ENCODE measurements around the gene PIP5K1B. TPM values are rescaled to one million over a fixed set of nuclear protein-coding genes. Genes with fewer than 3 reads are reported as not detected.

The PIP5K1B gene
- total RNA-seq, 1 donor from 2014 or later, result 71.9 TPM

DNA sequence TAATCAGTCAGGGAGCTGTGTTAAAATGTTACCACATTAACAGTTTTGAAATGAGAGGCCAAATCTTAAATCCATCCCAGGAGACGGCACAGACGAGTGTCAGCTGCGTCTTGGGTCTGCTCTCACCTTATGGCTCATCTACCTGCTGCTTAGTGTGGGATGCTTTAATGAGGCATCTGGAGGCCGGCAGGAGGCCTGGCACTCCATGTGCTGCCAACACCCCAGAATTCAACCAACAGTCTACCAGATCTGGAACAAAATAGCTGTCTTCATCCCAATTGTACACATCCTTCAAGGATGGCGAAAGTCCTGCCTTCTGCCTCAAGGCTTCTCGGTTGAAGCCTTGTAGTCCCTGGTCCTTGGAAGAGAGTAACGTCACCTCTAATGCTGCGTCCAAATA, 296.9 kb downstream of the PIP5K1B start:
- Histone ChIP-seq H3K27ac (replicated peaks) (no peak overlapping the region), H3K36me3 (no peaks in the 10 kb centered on the region), H3K9me3 (replicated peaks) (no peaks in the 10 kb centered on the region), H3K4me1 (peaks cover 36% of the 10 kb centered on the region), H3K4me3 (no peak overlapping the region), H3K27me3 (ENCODE audit: low read depth) (no peaks in the 10 kb centered on the region)
- TF ChIP-seq, protein P1, sequence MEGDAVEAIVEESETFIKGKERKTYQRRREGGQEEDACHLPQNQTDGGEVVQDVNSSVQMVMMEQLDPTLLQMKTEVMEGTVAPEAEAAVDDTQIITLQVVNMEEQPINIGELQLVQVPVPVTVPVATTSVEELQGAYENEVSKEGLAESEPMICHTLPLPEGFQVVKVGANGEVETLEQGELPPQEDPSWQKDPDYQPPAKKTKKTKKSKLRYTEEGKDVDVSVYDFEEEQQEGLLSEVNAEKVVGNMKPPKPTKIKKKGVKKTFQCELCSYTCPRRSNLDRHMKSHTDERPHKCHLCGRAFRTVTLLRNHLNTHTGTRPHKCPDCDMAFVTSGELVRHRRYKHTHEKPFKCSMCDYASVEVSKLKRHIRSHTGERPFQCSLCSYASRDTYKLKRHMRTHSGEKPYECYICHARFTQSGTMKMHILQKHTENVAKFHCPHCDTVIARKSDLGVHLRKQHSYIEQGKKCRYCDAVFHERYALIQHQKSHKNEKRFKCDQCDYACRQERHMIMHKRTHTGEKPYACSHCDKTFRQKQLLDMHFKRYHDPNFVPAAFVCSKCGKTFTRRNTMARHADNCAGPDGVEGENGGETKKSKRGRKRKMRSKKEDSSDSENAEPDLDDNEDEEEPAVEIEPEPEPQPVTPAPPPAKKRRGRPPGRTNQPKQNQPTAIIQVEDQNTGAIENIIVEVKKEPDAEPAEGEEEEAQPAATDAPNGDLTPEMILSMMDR (IDR thresholded peaks at IDR 0.05; ENCODE audit: borderline replicate concordance), result no peak
- intact Hi-C loops (cut with micrococcal nuclease), result loop anchor here (10.0 kb wide), 1 partner anchor 417 kb away; no protein-coding TSS in a partner anchor
- no peak for DNase-seq

DNA sequence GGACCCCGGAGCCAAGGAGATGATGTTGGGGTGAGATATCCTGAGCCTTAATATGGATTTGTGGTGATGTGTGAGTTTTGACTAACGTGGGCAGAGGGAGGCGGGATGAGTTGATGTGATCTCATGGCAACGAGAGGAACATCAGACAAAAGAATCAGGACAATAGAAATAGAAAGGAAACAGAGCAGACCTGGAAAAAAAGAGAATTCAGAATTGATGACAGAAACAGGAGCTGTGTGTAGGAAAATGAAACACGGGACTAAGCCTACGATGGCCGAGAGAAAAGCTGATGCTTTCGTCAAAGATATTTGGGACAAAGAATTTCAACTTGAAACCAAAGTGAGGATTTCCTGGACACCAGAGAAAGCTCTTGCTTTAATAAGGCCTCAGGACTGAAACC, 298.0 kb downstream of the PIP5K1B start:
- Histone ChIP-seq H3K27ac (replicated peaks) (no peak overlapping the region), H3K36me3 (no peaks in the 10 kb centered on the region), H3K9me3 (replicated peaks) (no peaks in the 10 kb centered on the region), H3K4me3 (no peak overlapping the region), H3K4me1 (peaks cover 25% of the 10 kb centered on the region), H3K27me3 (ENCODE audit: low read depth) (no peaks in the 10 kb centered on the region)
- TF ChIP-seq, protein P1 (IDR thresholded peaks at IDR 0.05; ENCODE audit: borderline replicate concordance), result no peak
- intact Hi-C loops (cut with micrococcal nuclease), result loop anchor here (10.0 kb wide), 1 partner anchor 418 kb away; no protein-coding TSS in a partner anchor
- DNase-seq, result no peak

- no peak overlapping the region for H3K27ac ChIP-seq (replicated peaks)
- TF ChIP-seq, protein P1 (IDR thresholded peaks at IDR 0.05; ENCODE audit: borderline replicate concordance), result no peak
- no peaks in the 10 kb centered on the region for H3K27me3 ChIP-seq (ENCODE audit: low read depth)
- H3K9me3 ChIP-seq (replicated peaks), result no peaks in the 10 kb centered on the region
- H3K36me3 ChIP-seq, result no peaks in the 10 kb centered on the region
- H3K4me1 ChIP-seq, result peaks cover 7% of the 10 kb centered on the region
- no peak for DNase-seq
- intact Hi-C loops (cut with micrococcal nuclease), result loop anchor here (10.0 kb wide), 1 partner anchor 420 kb away; no protein-coding TSS in a partner anchor
- no peak overlapping the region for H3K4me3 ChIP-seq
Measured at GRCh38 chr9:69004836-69005235, 299.8 kb downstream of the PIP5K1B start.

DNA sequence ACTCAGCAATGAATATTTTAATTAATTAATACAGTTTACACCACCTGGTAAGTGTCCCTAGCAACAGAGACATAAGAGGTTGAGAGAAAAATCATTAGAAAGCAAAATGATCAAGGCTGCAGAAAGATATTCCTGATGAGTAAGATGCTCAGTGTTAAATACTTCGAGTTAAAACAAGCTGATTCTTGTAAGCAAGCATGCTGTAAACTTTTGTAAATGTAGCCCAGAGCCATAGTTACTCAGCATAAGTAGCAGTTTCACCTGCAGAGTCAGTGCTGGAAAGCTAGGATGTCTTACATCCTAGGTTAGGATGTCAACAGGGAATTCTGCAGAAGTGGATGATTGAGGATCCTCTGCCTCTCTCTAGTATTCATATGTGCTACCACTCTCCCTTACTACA, 304.7 kb downstream of the PIP5K1B start:
- Histone ChIP-seq H3K9me3 (replicated peaks) (no peaks in the 10 kb centered on the region), H3K36me3 (no peaks in the 10 kb centered on the region), H3K27ac (replicated peaks) (no peak overlapping the region), H3K27me3 (ENCODE audit: low read depth) (no peaks in the 10 kb centered on the region), H3K4me1 (no peaks in the 10 kb centered on the region), H3K4me3 (no peak overlapping the region)
- TF ChIP-seq, protein P1 (IDR thresholded peaks at IDR 0.05; ENCODE audit: borderline replicate concordance), result no peak
- DNase-seq, result no peak
- intact Hi-C loops (cut with micrococcal nuclease), result loop anchor here (10.0 kb wide), 1 partner anchor 425 kb away; no protein-coding TSS in a partner anchor

DNA sequence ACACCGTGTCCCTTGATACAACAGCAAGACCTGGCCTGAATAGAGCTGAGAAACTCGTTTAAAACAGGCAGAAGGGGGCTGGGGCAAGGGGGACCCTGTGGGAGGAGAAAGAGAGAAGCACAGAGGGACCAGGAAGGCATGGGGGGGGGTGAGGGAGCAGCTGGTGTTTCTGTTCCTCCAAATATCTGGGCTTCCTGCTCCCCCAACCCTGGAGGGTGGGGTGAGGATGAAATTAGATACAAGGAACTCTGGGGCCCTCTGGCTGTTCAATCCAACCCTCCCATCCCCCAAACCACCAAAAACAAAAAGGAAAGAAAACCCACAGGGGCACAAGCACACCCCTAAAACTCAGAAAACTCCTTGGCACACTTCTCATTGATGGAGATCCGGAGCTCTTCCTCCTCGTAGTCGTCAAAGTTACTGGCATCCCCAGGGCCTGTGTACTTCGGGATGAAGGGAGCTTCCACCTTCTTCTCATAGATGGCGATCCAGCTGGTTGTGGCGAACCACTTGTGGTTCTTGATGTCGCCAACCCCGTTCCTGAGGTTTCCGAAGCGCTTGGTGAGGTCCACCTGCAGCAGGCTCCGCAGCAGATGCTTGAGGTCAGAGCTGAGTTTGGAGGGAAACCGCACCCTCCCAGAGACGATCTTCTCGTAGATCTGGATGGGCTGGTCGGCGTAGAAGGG, 307.8 kb downstream of the PIP5K1B start:
- Histone ChIP-seq H3K36me3 (no peaks in the 10 kb centered on the region), H3K4me1 (peaks cover 8% of the 10 kb centered on the region), H3K27ac (replicated peaks) (no peak overlapping the region), H3K4me3 (no peak overlapping the region), H3K9me3 (replicated peaks) (no peaks in the 10 kb centered on the region), H3K27me3 (ENCODE audit: low read depth) (no peaks in the 10 kb centered on the region)
- intact Hi-C loops (cut with micrococcal nuclease), result no loop called here
- TF ChIP-seq, protein P1 (IDR thresholded peaks at IDR 0.05; ENCODE audit: borderline replicate concordance), result no peak
- DNase-seq, result no peak

Data from left ventricle myocardium inferior (tissue), 1 donor.